ENCODE results near the gene LEO1. TPM values are rescaled to one million over a fixed set of nuclear protein-coding genes. Genes with fewer than 3 reads are reported as not detected.

The LEO1 gene
- total RNA-seq (2012; rRNA removed): 16.6 and 26.9 TPM in 2 replicates

DNA sequence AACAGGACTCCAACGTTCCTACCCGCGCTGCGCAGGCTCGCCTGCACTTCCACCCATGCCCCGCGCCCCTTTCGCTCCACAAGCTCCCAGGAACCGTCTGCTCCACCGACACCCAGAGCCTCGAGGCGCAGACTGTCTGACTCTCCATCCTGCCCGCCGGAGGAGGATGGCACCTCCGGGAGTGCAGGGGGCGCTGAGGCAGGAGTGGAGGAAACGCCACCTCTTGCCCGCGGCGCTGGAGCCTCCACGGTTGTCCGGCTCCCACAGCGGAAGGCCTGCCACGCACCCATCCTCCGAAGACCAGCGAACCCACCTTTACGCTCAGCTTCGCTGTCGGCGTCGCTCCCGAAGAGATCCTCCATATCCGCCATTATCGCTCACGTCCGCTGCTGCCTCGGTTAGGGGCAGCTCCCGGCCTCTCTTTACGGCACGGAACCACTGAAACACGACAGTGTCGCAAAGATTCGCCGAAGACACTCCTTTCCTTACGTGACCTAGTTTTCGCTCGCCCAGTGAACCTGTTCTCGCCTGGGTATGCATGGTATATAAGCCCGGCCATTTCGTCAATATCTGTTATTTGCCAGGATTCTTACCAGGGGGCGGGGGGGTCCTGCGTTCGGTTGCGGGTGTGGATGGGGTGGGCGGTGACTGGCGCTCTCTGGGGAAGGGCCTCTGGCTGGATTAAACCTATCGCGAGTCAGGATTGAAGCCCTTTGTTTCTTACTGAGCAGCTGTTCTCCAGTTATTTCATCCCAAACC lies at the start of gene LEO1:
LEO1 (minus strand) TSS at position 404 of the 759 bp plus-strand sequence; CDS start at position 371, 33 bp downstream.
- Histone ChIP-seq H3K9ac (ENCODE audit: low read depth, low read length) (peak within 1 kb of the TSS; percentile 94), H3K4me2 (ENCODE audit: low read length) (peak within 1 kb of the TSS; percentile 77), H3K36me3 (ENCODE audit: insufficient read depth, low read length) (no peaks in the 10 kb centered on the region), H3K4me3 (ENCODE audit: low read length) (peak within 1 kb of the TSS; percentile 92), H3K27me3 (ENCODE audit: control insufficient read depth, insufficient read depth, low read length) (no peaks in the 10 kb centered on the region), H3K4me1 (ENCODE audit: control insufficient read depth, insufficient read depth, low read length) (peaks cover 11% of the 10 kb centered on the region), H3K9me3 (replicated peaks; ENCODE audit: low read length) (no peaks in the 10 kb centered on the region)

DNA sequence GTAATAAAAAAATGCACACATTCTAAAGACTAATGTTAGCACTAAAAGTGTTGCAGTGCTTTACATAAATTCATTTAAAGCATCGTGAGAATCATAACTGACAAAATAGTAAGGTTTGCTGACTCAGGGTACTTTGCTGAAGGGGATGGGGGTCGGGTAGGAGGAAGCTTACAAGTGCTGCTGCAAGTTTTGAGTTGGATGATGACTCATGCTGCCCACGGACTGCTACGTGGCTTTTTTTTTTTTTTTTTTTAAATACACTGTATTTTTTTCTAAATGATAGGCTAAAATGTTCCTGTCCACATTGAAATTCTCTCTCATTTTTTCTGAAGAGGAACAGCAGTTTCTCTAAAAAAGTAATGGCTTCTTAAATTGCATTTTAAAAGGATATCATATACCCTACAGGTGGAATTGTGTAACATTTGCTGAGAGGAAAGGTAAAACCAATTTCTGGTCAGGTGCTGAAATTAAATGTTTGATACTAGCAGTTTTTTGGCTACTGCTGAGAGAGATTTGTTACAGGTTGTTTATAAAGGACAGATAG lies 49.6 kb upstream of the LEO1 start:
- Histone ChIP-seq H3K4me3 (ENCODE audit: low read length) (peak overlapping the region; percentile 91), H3K4me2 (ENCODE audit: low read length) (peak overlapping the region; percentile 80), H3K36me3 (ENCODE audit: insufficient read depth, low read length) (peaks cover 3% of the 10 kb centered on the region), H3K27me3 (ENCODE audit: control insufficient read depth, insufficient read depth, low read length) (no peaks in the 10 kb centered on the region), H3K9me3 (replicated peaks; ENCODE audit: low read length) (no peaks in the 10 kb centered on the region), H3K4me1 (ENCODE audit: control insufficient read depth, insufficient read depth, low read length) (peaks cover 23% of the 10 kb centered on the region), H3K9ac (ENCODE audit: low read depth, low read length) (peak overlapping the region; percentile 98)

DNA sequence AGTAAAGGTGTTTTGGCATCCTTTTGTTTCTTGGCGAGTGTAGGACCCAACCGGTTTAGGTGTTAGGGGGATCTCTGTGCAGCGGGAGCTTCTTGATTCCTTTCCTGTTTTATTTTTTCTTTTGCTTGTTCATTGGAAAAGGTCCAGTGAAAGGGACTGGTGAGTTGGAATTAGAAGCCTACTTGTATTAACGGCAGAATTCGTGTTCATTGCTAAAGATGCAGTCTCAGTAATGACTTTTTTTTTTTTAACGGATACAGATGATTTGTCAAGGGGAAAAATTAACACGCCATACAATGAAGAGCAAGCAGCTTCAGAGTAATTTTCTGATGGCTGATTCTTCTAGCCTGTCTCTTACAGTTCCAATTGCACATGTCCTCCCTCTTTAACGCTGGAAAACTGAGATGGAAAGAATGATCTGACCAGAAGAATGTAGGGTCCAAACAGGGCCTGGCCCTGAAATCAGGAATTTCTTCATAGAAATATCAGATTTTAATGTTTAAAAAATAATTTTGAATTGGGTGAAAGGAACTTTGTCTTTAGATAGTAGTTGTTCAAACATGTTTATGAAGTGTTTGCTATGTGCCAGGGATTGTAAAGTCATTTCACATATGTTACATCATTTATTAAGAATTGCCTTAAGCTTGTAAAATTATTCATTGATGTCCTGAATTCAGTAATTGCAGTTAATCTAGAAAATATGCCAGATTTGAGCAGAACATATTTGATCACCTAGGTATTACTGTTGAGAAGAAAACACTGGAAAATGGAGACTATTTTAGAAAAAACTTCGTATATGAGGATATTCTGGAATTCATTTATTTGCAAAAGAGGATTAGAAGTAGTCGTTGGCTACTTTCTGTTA lies 48.9 kb upstream of the LEO1 start:
- Histone ChIP-seq H3K27me3 (ENCODE audit: control insufficient read depth, insufficient read depth, low read length) (no peaks in the 10 kb centered on the region), H3K4me1 (ENCODE audit: control insufficient read depth, insufficient read depth, low read length) (peaks cover 23% of the 10 kb centered on the region), H3K4me3 (ENCODE audit: low read length) (peak overlapping the region; percentile 91), H3K36me3 (ENCODE audit: insufficient read depth, low read length) (peaks cover 3% of the 10 kb centered on the region), H3K9ac (ENCODE audit: low read depth, low read length) (peak overlapping the region; percentile 98), H3K9me3 (replicated peaks; ENCODE audit: low read length) (no peaks in the 10 kb centered on the region), H3K4me2 (ENCODE audit: low read length) (peak overlapping the region; percentile 80)

DNA sequence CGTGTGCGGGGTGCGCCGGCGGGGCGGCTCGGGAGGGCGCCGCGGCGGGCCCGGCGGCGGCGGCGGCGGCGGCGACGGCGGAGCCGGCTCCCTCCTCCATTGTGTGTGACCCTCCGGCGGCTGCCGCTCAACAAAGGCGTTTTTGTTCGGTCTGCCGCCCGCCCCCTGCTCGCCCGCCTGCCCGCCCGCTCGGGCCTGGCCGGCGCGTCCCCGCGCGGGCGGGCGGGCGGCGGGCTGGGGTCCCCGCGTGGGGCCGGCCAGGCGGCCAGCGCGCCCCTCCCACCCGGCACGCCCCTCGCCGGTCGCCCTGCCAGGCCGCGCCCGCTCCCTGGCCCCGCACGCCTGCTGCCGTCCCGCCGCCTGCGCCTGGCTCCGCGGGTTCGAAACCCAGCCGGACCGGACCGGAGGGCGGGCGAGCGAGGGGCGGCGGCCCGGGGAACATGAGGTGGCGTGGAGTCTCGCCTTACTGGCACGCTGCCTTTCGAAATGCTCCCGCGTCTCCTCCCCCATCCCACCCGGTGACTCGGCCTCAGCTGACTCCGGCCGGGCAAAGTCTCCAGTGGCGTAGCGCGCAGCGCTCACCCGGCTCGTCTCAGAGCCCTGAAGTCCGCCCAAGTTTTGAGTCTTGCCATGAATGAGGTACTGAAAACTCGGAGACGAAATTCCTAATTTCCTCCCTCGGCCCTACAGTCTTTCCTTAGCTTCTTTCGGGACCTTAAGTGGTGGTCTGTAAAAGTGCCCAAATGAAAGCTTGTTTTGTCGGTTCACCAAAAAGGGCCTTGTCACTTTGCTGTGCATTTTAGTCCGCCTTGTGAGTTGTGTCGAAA lies 48.0 kb upstream of the LEO1 start:
- peak overlapping the region; percentile 80 for H3K4me2 ChIP-seq (ENCODE audit: low read length)

DNA sequence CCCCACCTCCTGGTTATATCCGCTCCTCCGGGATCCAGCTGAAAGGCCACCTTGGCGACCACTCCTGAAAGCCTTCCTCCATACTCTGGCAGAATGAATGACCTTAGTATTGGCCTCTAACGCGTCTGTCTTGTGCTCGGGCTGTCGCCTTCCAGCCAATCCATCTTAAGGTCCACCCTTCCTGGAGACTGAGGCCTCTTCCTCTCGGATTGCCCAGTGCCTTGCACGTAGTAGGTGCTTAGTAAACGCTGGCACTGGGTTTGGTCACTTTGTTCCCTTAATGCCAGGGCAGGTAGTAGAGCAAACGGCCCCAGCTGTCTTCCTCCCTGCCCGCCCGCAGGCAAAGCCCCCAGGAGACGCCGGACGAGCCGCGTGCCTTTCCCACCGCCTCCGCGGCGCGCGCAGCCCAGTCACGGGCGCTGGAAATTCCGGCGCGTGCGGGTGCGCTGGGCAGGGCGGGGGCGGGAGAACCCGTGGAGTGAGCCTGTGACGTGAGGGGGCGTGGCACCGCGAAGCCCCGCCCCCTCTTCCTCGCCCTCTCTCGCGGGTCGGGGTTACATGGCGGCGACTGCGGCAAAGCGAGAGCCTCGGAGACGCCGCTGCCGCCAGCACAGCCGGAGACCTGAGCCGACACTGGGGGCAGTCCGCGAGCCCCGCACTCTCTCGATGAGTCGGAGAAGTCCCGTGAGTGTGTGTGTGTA lies 47.3 kb upstream of the LEO1 start, which contains the start of gene MAPK6:
MAPK6 (plus strand) TSS at position 527 of the 701 bp plus-strand sequence. CDS start 27,242 bp downstream, outside the sequence.
- Histone ChIP-seq H3K4me2 (ENCODE audit: low read length) (peak within 1 kb of the TSS; percentile 80), H3K9ac (ENCODE audit: low read depth, low read length) (peak within 1 kb of the TSS; percentile 98), H3K4me1 (ENCODE audit: control insufficient read depth, insufficient read depth, low read length) (peaks cover 23% of the 10 kb centered on the region), H3K9me3 (replicated peaks; ENCODE audit: low read length) (no peaks in the 10 kb centered on the region), H3K36me3 (ENCODE audit: insufficient read depth, low read length) (no peaks in the 10 kb centered on the region), H3K27me3 (ENCODE audit: control insufficient read depth, insufficient read depth, low read length) (no peaks in the 10 kb centered on the region), H3K4me3 (ENCODE audit: low read length) (peak within 1 kb of the TSS; percentile 91)

More for the DNA sequence above, 48.0 kb upstream of the LEO1 start:
- H3K4me3 ChIP-seq (ENCODE audit: low read length): peak overlapping the region; percentile 91
- no peaks in the 10 kb centered on the region for H3K27me3 ChIP-seq (ENCODE audit: control insufficient read depth, insufficient read depth, low read length)
- H3K9ac ChIP-seq (ENCODE audit: low read depth, low read length): peak overlapping the region; percentile 98
- peaks cover 23% of the 10 kb centered on the region for H3K4me1 ChIP-seq (ENCODE audit: control insufficient read depth, insufficient read depth, low read length)
- H3K9me3 ChIP-seq (replicated peaks; ENCODE audit: low read length): no peaks in the 10 kb centered on the region
- H3K36me3 ChIP-seq (ENCODE audit: insufficient read depth, low read length): no peaks in the 10 kb centered on the region

DNA sequence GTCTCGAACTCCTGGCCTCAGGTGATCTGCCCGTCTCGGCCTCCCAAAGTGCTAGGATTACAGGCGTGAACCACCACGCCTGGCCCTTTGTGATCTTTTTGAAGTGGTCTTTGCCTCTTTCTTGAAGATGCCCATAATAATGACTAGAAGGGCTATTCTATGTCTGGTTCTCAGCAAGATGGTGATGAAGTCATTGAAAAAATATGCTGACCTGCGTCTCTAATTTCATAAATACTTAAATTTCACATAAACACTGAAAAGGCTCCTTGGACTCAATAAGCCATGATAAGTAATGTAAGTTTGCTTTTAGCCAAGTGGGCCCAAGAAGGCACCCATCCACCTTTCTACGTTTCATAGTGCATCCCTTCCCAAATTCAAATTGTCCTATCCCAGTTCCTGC lies 46.7 kb upstream of the LEO1 start:
- Histone ChIP-seq H3K9me3 (replicated peaks; ENCODE audit: low read length) (no peaks in the 10 kb centered on the region), H3K36me3 (ENCODE audit: insufficient read depth, low read length) (no peaks in the 10 kb centered on the region), H3K4me1 (ENCODE audit: control insufficient read depth, insufficient read depth, low read length) (peaks cover 22% of the 10 kb centered on the region), H3K27me3 (ENCODE audit: control insufficient read depth, insufficient read depth, low read length) (no peaks in the 10 kb centered on the region), H3K9ac (ENCODE audit: low read depth, low read length) (peak overlapping the region; percentile 98), H3K4me2 (ENCODE audit: low read length) (peak overlapping the region; percentile 79), H3K4me3 (ENCODE audit: low read length) (peak overlapping the region; percentile 91)

DNA sequence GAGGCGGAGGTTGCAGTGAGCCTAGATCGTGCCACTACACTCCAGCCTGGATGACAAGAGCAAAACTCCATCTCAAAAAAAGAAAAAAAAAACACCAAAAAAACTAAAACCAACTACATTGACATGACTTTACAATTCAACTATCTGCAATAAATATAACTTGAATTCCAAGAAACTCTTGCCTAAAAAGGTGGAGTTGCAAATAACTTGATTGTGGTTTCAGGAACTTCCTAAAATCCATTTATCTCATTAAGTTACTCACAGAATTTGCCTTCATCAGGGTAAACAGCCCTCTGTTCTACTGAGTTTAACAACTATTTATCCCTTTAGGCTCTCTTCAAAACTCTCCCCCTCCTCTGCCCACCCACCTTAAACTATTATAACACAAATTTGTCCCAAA lies 44.7 kb upstream of the LEO1 start:
- no peaks in the 10 kb centered on the region for H3K9me3 ChIP-seq (replicated peaks; ENCODE audit: low read length)
- H3K4me2 ChIP-seq (ENCODE audit: low read length): no peak overlapping the region
- no peaks in the 10 kb centered on the region for H3K36me3 ChIP-seq (ENCODE audit: insufficient read depth, low read length)
- no peak overlapping the region for H3K4me3 ChIP-seq (ENCODE audit: low read length)
- H3K4me1 ChIP-seq (ENCODE audit: control insufficient read depth, insufficient read depth, low read length): peaks cover 21% of the 10 kb centered on the region
- no peaks in the 10 kb centered on the region for H3K27me3 ChIP-seq (ENCODE audit: control insufficient read depth, insufficient read depth, low read length)
- no peak overlapping the region for H3K9ac ChIP-seq (ENCODE audit: low read depth, low read length)

DNA sequence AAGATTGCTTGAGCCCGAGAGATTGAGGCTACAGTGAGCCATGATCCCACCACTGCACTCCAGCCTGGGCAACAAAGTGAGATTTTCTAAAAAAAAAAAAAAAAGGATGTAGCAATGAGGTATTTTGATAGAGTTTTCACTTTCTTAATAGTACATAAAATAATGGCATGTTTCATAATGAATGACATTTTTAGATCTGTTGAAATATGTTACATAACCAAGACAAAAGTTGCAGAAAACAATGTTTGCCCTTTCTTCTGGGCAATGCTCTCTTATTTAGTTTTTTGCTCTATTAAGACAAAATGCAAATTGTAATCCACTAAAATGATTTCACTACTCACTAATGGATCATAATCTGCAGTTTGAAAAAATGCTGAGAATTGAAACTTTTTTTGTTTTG lies 43.0 kb upstream of the LEO1 start:
- H3K9ac ChIP-seq (ENCODE audit: low read depth, low read length): no peak overlapping the region
- H3K27me3 ChIP-seq (ENCODE audit: control insufficient read depth, insufficient read depth, low read length): no peaks in the 10 kb centered on the region
- no peak overlapping the region for H3K4me3 ChIP-seq (ENCODE audit: low read length)
- H3K4me2 ChIP-seq (ENCODE audit: low read length): no peak overlapping the region
- peaks cover 28% of the 10 kb centered on the region for H3K4me1 ChIP-seq (ENCODE audit: control insufficient read depth, insufficient read depth, low read length)
- no peaks in the 10 kb centered on the region for H3K36me3 ChIP-seq (ENCODE audit: insufficient read depth, low read length)
- no peaks in the 10 kb centered on the region for H3K9me3 ChIP-seq (replicated peaks; ENCODE audit: low read length)

DNA sequence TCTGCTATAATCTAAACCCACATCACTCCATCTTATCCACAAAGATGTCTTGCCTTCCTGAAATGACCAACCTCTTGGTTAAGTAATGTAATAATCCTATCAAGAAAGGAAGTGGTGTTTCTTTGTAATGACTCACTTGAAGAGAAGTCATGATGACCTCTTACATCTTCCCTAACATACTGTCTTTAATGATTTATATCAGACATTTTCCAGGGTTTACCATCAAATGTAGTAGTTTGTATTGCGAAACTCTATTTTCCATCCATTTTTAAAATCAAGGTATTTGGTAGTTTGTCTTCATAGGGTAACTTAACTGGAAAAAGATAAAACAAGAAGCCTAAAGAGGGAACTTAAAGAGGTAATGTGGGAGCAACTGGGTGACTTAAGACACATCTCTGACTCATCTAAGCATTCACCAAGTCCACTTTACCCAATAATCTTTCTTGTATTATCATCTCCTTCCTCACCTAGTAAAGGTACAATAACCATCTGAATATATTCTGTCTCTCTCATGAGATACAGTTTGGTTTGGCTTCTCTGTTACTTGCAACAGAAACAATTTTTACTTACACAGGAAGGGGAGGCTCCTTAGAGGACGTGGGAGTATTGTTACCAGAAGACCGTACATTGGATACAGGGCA lies 41.7 kb upstream of the LEO1 start:
- Histone ChIP-seq H3K4me2 (ENCODE audit: low read length) (no peak overlapping the region), H3K27me3 (ENCODE audit: control insufficient read depth, insufficient read depth, low read length) (no peaks in the 10 kb centered on the region), H3K36me3 (ENCODE audit: insufficient read depth, low read length) (no peaks in the 10 kb centered on the region), H3K9me3 (replicated peaks; ENCODE audit: low read length) (no peaks in the 10 kb centered on the region), H3K4me1 (ENCODE audit: control insufficient read depth, insufficient read depth, low read length) (peaks cover 22% of the 10 kb centered on the region), H3K4me3 (ENCODE audit: low read length) (no peak overlapping the region), H3K9ac (ENCODE audit: low read depth, low read length) (no peak overlapping the region)

DNA sequence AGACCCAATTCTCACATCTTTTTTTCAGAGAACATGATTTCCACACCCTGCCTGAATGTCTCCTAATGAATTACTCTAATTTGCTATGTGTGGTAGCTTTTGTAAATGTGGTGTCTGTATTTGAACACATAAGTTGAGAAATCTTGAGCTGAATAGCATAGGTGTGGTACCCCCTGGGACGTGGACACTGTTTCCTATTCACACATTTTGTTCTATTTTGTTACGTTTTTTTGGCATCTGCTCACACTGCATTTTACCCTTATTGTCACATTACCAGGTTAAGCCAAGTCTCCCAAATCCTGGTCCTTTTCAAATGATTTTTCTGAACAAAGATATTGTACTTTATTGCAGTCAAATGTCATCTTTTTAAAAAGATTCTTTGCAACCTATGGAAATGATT lies 40.6 kb upstream of the LEO1 start:
- Histone ChIP-seq H3K4me2 (ENCODE audit: low read length) (no peak overlapping the region), H3K9me3 (replicated peaks; ENCODE audit: low read length) (no peaks in the 10 kb centered on the region), H3K4me3 (ENCODE audit: low read length) (no peak overlapping the region), H3K27me3 (ENCODE audit: control insufficient read depth, insufficient read depth, low read length) (no peaks in the 10 kb centered on the region), H3K9ac (ENCODE audit: low read depth, low read length) (no peak overlapping the region), H3K4me1 (ENCODE audit: control insufficient read depth, insufficient read depth, low read length) (peaks cover 20% of the 10 kb centered on the region), H3K36me3 (ENCODE audit: insufficient read depth, low read length) (no peaks in the 10 kb centered on the region)
